HFFc6 (cell line): Measurements from ENCODE around the gene CCDC174. TPM values are rescaled to one million over a fixed set of nuclear protein-coding genes. Genes with fewer than 3 reads are reported as not detected.

Source experiments
- DNase-seq: peaks from one replicate; pipeline ENCODE4 v3.0.0-alpha.2; 2018
- H3K27ac Mint-ChIP-seq: 2 replicates; pipeline ENCODE4 v1.8.0; 2020; ENCODE audit warnings: mild to moderate bottlenecking, mixed read lengths
- H3K27me3 Mint-ChIP-seq: 2 replicates; pipeline ENCODE4 v1.8.0; 2021; ENCODE audit warnings: mild to moderate bottlenecking, moderate library complexity, mixed read lengths; ENCODE audit not compliant: insufficient read depth
- H3K36me3 Mint-ChIP-seq: 2 replicates; pipeline ENCODE4 v1.8.0; 2021; ENCODE audit warnings: low read depth, mixed read lengths
- H3K4me1 Mint-ChIP-seq: 2 replicates; pipeline ENCODE4 v1.8.0; 2020; ENCODE audit warnings: low read depth, mixed read lengths
- H3K4me3 Mint-ChIP-seq: 2 replicates; pipeline ENCODE4 v1.8.0; 2020; ENCODE audit warnings: mild to moderate bottlenecking, moderate library complexity, mixed read lengths
- H3K9me3 Mint-ChIP-seq: 2 replicates; pipeline ENCODE4 v1.8.0; 2020; ENCODE audit warnings: mild to moderate bottlenecking, mixed read lengths
- total RNA-seq, 6 experiments: library from RNA; stranded (reverse); fragmentation: NEBNext Ultra II Directional; extraction: Animal tissue kit (Norgen Biotek cat#: 25700); gene quantifications; 2 replicates in 1 of 6; 3 replicates in 5 of 6; pipeline ENCODE4 v1.2.3, GENCODE V29; 2021
- TF ChIP-seq, protein P1 (sequence below): fragments of 200-600 bp; sonication (generic); IDR thresholded peaks from 2 replicates; pipeline ENCODE4 v1.5.0; 2021; ENCODE audit warnings: antibody characterized with exemption, mild to moderate bottlenecking

The CCDC174 gene
- total RNA-seq, 6 experiments from 2014 or later: 8.7 to 13.4 (median 10.5) TPM

- Mint-ChIP-seq H3K4me1 (peaks cover 14% of the 10 kb centered on the region), H3K36me3 (no peaks in the 10 kb centered on the region), H3K9me3 (no peaks in the 10 kb centered on the region), H3K4me3 (no peak overlapping the region), H3K27me3 (peaks cover 12% of the 10 kb centered on the region), H3K27ac (no peak overlapping the region)
- TF ChIP-seq, protein P1, sequence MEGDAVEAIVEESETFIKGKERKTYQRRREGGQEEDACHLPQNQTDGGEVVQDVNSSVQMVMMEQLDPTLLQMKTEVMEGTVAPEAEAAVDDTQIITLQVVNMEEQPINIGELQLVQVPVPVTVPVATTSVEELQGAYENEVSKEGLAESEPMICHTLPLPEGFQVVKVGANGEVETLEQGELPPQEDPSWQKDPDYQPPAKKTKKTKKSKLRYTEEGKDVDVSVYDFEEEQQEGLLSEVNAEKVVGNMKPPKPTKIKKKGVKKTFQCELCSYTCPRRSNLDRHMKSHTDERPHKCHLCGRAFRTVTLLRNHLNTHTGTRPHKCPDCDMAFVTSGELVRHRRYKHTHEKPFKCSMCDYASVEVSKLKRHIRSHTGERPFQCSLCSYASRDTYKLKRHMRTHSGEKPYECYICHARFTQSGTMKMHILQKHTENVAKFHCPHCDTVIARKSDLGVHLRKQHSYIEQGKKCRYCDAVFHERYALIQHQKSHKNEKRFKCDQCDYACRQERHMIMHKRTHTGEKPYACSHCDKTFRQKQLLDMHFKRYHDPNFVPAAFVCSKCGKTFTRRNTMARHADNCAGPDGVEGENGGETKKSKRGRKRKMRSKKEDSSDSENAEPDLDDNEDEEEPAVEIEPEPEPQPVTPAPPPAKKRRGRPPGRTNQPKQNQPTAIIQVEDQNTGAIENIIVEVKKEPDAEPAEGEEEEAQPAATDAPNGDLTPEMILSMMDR: no peak
- DNase-seq: no peak
These were observed 67.0 kb downstream of the CCDC174 start for GRCh38 chr3:14718539-14718938.

DNA sequence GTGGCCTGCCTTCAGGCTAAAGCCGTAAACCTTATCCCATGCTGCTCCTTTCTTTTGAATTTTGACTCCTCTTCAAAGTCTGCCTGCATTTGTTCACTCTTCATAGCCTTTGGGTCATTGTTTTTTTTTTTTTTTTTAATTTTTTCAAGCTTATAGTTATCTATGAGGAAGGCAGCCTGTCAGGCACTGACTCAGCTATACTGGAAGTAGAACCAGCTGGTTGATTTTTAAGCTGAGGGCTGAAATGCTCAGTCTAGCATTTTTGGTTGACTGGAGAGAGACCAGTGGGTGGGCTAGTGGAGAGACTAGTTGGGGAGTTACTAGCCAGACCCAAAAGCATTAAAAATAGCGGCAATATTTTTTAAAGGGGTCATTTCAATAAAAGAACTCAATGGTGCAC is 67.4 kb downstream of the CCDC174 start:
- TF ChIP-seq, protein P1: no peak
- Mint-ChIP-seq H3K27ac (no peak overlapping the region), H3K4me1 (peaks cover 14% of the 10 kb centered on the region), H3K27me3 (peaks cover 12% of the 10 kb centered on the region), H3K9me3 (no peaks in the 10 kb centered on the region), H3K36me3 (no peaks in the 10 kb centered on the region), H3K4me3 (no peak overlapping the region)
- DNase-seq: no peak

- TF ChIP-seq, protein P1: no peak
- H3K9me3 Mint-ChIP-seq: no peaks in the 10 kb centered on the region
- H3K4me1 Mint-ChIP-seq: peaks cover 21% of the 10 kb centered on the region
- H3K27ac Mint-ChIP-seq: no peak overlapping the region
- H3K4me3 Mint-ChIP-seq: no peak overlapping the region
- H3K36me3 Mint-ChIP-seq: no peaks in the 10 kb centered on the region
- no peak for DNase-seq
- peaks cover 14% of the 10 kb centered on the region for H3K27me3 Mint-ChIP-seq
These were observed 69.7 kb downstream of the CCDC174 start for GRCh38 chr3:14721126-14721864.

Other genes starting within 250 kb of the CCDC174 start
- gene SLC6A6, start 249.2 kb upstream of the CCDC174 start, total RNA-seq: 10 to 100 TPM; 22.5 to 33.0 (median 28.6) TPM
- gene GRIP2, start 111.4 kb upstream of the CCDC174 start, total RNA-seq: under 1 TPM in 4 of 6 experiments, not detected in 2; 0.05 to 0.25 (median 0.13) TPM
- not detected for gene C3orf20, start 23.4 kb downstream of the CCDC174 start, total RNA-seq
- gene FGD5, start 167.2 kb downstream of the CCDC174 start, total RNA-seq: not detected